Measurements from ENCODE around the gene NBPF11.
"Not testable (repeated sequence)": the region's sequence is repeated elsewhere in the genome, so short reads cannot be mapped to it uniquely, and the experiment has no call there.

GRCh38 chr1:148155494-148156275 lies 3.6 kb upstream of the NBPF11 start:
- not testable (repeated sequence) for TF ChIP-seq MAX, MYC (IDR thresholded peaks at IDR 0.05; ENCODE audit: low read depth, low read length)

Data from NB4 (cell line).